Bronchial epithelial cell (primary cell): ENCODE measurements around the gene USP28. TPM values are rescaled to one million over a fixed set of nuclear protein-coding genes. Genes with fewer than 3 reads are reported as not detected.

Source experiments
- DNase-seq: peaks from one replicate; pipeline ENCODE4 v3.0.0-alpha.2; 2010; ENCODE audit warnings: low read depth
- FAIRE-seq: peaks from 2 replicates; lab custom pipeline; 2011; peaks lifted over from hg19 to GRCh38; lab: Jason Lieb, UNC
- H3K27me3 ChIP-seq: 2 replicates; pipeline ENCODE4 v1.5.1; 2011; ENCODE audit warnings: low read length; ENCODE audit not compliant: control insufficient read depth, insufficient read depth
- H3K36me3 ChIP-seq: 2 replicates; pipeline ENCODE4 v1.5.1; 2011; ENCODE audit warnings: low read length; ENCODE audit not compliant: control insufficient read depth, insufficient read depth
- H3K4me3 ChIP-seq: 2 replicates; pipeline ENCODE4 v1.5.1; 2011; ENCODE audit warnings: mild to moderate bottlenecking, low read depth, low read length, control low read depth
- CTCF ChIP-seq: IDR thresholded peaks from 2 replicates; pipeline ENCODE4 v1.5.1; 2011; ENCODE audit warnings: mild to moderate bottlenecking, moderate library complexity, low read length, control low read depth, inconsistent platforms; ENCODE audit not compliant: insufficient read depth, severe bottlenecking
- total RNA-seq: library from RNA; depleted of rRNA; stranded (reverse); fragments of >200 nt; gene quantifications from 2 replicates; pipeline ENCODE4 v1.2.1, GENCODE V29; 2014

The USP28 gene
- total RNA-seq, 1 donor from 2014 or later, result 30.0 TPM

- no peak for TF ChIP-seq CTCF
- Histone ChIP-seq H3K27me3 (no peaks in the 10 kb centered on the region), H3K4me3 (no peak overlapping the region), H3K36me3 (no peaks in the 10 kb centered on the region)
- peak; percentile 7 for DNase-seq
- FAIRE-seq, result peak; percentile 84
These were observed 93.7 kb downstream of the USP28 start for GRCh38 chr11:113781682-113782081.

- no peak for TF ChIP-seq CTCF
- no peak for DNase-seq
- H3K27me3 ChIP-seq, result no peaks in the 10 kb centered on the region
- no peak within 1 kb of the TSS for H3K4me3 ChIP-seq
- no peaks in the 10 kb centered on the region for H3K36me3 ChIP-seq
- FAIRE-seq, result no peak
These were observed 95.9 kb downstream of the USP28 start, which contains the start of gene CLDN25 for GRCh38 chr11:113779496-113779895. Gene CLDN25, plus strand, starts transcription at chr11:113779796. Its CDS starts 0 bp downstream, at chr11:113779796.

DNA sequence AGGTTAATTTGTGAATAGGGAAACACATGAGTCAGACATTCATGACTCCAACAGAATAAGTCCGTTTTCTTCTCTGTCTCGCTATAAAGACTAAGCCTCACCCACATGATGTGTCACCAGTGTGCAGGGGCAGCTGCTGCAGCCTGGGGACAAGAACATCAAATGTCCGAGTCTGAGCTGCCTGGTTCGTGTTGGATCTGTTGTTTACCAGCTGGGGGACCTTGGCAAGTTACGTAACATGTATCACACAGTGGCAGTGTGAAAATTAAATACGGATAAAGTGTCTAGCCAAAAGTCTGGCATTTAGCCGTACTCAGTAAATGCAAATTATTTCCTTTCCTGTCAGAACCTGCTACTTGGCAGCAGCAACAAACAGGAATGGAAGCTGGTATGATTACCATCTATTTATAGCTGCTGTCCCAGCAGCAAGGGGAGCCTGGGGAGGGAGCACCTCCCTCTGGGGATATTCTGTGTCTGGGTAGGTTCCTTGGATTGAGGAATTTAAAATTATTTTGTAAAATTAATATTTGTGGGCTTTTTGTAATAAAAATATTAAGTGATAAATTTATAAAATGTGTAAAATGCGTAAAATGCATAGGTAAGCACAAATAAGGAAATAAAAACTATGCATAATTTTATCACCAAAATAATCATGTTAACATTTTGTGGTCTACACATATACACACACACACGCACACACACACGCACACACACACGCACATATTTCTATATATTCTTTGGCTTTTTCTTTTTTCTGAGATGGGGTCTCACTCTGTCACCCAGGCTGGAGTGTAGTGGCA, 97.1 kb downstream of the USP28 start:
- peak; percentile 7 for FAIRE-seq
- peak; percentile 94 for DNase-seq
- TF ChIP-seq CTCF, result no peak

DNA sequence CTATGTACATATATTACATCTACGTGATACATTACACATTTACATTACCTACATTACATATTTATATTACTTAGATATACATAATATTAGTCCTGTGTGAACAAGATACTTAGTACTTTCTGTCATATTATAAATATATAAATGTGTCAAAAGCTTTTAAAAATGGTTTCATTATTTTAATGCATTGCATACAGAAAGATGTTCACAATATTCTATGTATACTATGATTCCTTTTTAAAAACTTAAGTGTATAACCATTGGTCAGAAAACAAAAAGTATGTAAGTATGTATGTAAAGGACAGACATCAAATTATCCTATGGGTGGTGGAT, 101.2 kb downstream of the USP28 start:
- H3K27me3 ChIP-seq, result no peaks in the 10 kb centered on the region
- DNase-seq (no peak), FAIRE-seq (no peak)
- no peak for TF ChIP-seq CTCF
- no peaks in the 10 kb centered on the region for H3K36me3 ChIP-seq
- peak overlapping the region; percentile 95 for H3K4me3 ChIP-seq

More for the DNA sequence above, 97.1 kb downstream of the USP28 start:
- Histone ChIP-seq H3K4me3 (peak overlapping the region; percentile 27), H3K27me3 (no peaks in the 10 kb centered on the region), H3K36me3 (no peaks in the 10 kb centered on the region)

DNA sequence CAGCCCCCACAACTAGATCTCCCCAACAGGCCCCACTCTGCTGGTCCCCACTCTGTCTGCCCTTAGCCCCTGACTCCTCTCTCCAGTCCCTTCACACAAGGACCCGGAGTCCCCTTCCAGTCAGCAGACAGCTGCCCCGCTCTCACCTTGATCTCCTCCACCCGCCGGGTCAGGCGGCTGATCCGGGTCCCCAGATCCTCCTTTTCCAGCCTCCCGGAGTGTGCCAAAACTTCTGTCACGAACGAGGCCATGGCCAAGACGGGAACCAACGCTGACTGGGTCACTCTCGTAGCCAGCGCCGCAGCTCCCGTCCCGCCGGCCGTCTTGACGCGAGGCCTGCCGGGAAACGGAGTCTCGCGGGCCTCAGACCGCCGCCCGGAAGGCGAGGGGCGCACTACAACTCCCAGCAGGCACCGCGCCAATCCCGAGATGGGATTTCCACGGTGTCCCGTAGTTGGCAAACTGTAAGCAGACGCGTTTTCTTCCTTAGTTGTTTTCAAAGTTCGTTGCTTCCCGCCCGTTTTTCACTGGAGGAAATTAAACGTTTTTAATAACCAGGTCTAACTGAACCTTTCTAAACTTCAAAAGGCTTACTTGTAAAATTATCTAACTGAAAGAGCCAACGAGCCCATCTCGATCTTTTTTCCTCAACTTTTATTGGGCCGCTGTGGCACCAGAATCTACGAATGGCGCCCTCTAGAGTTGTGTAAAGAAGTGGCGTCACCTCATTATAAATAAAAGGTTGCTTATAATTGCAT, 101.8 kb downstream of the USP28 start, which contains the start of gene ZW10:
ZW10 (minus strand) TSS at position 277 of the 758 bp plus-strand sequence; CDS start at position 251, 26 bp downstream.
- peaks cover 2% of the 10 kb centered on the region for H3K36me3 ChIP-seq
- no peaks in the 10 kb centered on the region for H3K27me3 ChIP-seq
- peak within 1 kb of the TSS; percentile 95 for H3K4me3 ChIP-seq

More for the DNA sequence above, 101.8 kb downstream of the USP28 start, which contains the start of gene ZW10:
- peak; percentile 92 for DNase-seq
- peak; percentile 62 for TF ChIP-seq CTCF
- no peak for FAIRE-seq
